Nucleus accumbens (tissue), 56 donors: ENCODE data around the gene VSX1.

Experiments
- DNase-seq, 56 donors: peaks; one replicate each; lab custom pipeline; 2025; lab: John Stamatoyannopoulos, UW

The VSX1 gene

DNA sequence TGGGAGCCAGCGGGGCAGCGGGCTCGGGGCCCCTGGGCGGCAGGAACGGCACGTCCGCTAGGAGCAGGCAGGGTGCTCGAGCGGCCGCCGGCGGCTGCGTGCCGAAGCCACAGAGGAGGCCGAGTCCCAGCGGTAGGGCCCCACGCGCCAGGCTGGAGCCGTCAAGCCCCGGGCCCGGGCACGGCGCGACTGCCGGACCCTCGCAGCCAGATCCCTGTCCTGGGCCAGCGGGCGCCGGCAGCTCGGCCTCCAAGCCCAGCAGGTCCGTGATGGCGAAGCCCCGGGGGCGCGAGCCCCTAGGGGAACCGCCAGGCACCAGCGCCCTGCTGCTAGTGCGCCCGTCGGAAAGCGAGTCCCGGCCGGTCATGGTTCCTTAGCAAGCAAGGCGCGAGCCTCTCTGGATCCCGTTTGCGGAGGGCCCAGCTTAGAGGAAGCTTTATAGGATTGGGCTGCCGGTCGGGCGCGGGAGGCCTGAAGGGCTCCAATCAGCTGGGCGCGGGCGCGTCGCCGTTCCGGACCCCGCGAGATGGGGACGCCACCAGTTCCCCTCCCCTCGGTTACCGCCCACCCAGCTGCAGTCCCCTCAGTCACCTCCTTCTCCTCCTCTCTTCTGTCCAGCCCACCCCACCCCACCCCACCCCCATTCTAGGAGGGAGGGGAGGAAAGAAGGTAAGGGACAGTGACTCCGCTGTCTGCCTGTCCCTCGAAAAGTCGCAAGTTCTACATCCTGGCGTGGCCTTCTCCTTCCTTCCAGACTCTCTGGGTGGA is at the start of gene VSX1:
Gene VSX1 (minus strand): TSS at position 412 of the 768 bp plus-strand sequence. CDS start 45 bp downstream, at position 367.
- DNase-seq: no peak

DNA sequence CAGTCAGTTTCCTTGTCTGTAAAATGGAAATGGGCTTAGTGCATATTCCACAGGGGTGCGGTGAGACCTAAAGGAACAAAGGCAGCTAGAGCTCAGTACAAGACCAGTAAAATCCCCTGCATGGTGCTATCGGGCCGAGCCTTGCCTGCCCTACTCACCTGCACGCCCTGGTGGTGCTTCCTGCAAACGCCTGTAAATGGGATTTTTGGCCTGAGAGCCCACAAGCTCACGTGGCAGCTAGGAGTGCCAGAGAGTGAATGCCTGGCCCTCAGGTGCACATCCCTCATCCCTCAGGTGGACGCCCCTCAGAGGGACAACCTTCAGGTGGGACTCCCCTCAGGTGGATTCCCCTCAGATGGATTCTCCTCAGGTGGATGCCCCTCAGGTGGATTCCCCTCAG is 48.0 kb upstream of the VSX1 start:
- no peak for DNase-seq

DNA sequence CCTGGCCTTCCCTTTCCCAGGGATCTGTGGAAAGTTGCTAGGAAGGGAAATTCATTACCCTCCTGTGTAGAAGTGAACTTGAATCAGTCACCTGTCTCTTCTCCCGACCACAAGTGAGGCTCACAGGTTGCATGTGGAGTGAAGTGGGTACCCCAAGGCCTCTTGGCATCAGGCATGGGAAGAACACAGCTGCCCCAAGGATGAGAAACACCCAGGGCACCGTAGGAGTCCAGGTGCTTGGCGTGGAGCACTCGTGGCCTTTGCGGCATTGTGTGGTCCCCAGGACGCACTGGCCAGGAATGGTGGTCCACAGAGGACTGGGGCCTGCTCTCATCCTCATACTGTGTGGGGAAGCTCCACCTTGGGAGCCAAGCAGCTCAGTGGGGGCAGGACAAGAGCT is 47.5 kb upstream of the VSX1 start:
- no peak for DNase-seq

DNA sequence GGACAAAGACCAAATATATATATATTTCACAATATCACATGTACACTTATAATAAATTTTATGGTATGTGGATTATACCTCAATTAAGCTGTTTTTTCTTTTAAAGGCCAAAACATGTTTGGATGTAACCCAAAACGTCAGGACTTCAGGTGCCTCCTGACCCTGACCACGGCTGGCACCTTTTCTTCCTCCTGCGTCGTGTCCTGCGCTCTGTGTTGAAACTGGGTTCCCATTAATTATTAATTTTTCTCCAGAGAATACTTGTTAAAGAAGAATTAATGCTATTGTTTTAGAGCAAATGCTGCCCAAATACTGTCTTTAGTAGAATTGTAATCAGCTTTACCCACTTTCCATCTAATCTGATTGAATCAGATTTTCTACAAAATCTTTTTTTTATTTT is 46.7 kb upstream of the VSX1 start:
- DNase-seq: no peak

DNA sequence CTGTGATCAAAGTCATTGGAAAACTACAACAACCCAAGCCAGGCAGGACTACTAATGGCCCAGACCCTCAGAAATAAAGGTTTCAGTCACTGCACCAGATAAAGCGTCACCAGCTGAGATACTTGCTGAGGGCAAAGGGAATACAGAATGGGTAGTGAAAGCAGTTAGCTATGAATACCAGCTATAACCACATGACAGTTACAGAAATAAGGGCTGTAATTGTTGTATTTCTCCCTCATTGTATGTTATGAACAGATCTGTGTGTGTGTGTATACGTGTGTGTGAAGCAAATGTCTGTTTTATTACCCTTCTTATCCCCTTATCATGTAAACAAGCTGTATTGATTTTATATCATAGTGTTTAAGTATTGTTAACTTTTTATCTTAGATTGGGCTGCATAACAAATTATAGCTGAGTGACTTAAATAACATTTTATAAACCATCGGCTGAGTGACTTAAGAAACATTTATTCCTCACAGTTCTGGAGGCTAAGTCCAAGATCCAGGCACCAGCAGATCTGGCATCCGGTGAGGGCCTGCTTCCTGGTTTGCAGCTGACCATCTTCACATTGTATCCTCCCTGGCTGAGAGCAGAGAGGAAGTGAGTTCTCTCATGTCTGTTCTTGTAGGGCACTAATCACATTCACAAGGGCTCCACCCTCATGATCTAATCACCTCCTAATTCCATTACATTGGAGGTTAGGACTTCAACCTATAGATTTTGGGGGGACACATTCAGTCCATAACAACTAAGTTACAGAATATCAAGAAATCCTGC is 46.0 kb upstream of the VSX1 start:
- DNase-seq: no peak

DNA sequence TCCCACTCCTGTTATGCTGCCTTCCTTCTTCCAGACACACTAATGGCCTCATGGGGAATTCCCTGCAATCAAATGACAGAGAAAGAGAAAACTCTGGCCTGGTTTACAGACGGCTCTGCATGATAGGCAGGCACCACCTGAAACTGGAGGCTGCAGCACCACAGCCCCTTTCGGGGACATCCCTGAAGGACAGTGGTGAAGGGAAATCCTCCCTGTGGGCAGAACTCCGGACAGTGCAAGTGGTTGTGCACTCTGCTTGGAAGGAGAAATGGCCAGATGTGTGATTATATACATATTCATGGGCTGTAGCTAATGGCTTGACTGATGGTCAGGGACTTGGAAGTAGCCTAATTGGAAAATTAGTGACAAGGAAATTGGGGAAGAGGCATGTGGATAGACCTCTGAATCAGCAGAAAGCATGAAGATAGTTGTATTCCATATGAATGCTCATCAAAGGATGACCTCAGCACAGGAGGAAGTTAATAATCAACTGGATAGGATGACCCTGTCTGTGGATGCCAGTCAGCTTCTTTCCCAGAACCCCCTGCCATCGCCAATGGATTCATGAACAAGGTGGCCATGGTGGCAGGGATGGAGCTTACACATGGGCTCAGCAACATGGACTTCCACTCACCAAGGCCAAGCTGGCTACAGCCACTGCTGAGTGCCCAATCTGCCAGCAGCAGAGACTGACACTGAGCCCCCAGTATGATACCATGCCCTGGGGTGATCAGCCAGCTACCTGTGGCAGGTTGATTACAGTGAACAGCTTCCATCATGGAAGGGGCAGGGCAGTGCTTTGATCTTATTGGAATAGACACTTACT is 44.5 kb upstream of the VSX1 start:
- no peak for DNase-seq

DNA sequence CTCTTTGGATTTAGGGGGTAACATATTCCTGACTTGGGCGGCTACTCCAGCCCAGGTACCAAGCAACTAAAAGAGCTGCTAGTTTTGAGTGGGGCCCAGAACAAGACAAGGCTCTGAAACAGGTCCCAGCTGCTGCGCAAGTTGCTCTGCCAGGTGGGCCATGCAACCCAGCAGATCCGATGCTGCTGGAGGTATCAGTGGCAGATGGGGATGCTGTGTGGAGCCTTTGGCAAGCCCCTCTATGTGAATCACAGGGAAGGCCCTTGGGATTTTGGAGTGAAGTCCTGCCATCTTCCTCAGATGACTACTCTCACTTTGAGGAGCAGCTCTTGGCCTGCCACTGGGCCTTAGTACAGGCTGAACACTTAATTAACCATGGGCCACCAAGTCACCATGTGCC is 43.7 kb upstream of the VSX1 start:
- no peak for DNase-seq

DNA sequence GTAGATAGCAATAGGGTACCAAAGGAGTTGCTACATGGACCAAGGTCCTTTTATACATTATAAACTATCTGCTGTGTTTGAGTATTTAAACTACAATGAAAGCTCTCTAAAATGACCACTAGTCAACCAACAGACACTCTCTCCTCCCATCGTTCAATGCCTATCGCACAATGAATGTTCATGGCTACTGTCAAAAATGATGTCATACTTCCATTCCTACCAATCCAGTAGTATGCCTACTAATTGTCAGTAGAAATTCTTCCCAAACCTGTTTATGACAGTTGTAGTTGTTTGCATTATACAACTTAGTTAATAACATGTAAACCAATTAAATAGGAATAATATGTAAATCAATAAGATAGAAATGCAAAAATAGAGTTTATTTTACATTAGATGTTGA is 39.0 kb upstream of the VSX1 start:
- DNase-seq: no peak

DNA sequence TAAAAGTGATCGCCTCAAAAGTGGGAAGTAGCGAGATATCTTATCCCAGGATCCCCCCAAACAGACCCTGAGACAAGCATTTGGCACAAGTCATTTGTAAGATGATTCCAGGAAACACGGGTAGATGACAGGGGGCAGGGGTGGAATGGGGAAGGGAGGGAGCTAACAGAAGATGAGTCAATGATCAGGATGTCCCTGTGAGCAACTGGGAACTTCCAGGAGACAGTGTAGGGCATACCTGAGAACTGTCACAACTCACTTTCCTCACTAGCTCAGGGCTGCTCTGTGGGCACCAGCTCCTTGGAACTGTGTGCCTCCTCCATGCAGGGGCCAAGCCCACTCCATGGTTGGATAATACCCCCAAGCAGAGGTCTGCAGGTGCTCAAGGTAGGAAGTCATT is 38.5 kb upstream of the VSX1 start:
- no peak for DNase-seq

DNA sequence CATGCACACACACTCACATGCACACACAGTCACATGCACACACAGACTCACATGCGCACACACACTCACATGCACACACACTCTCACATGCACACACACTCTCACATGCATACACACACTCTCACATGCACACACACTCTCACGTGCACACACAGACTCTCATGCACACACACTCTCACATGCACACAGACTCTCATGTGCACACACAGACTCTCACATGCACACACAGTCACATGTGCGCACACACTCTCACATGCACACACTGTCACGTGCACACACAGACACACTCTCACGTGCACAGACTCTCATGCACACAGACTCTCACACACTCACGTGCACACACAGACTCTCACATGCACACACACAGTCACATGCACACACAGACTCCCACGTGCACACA is 36.6 kb upstream of the VSX1 start:
- no peak for DNase-seq

DNA sequence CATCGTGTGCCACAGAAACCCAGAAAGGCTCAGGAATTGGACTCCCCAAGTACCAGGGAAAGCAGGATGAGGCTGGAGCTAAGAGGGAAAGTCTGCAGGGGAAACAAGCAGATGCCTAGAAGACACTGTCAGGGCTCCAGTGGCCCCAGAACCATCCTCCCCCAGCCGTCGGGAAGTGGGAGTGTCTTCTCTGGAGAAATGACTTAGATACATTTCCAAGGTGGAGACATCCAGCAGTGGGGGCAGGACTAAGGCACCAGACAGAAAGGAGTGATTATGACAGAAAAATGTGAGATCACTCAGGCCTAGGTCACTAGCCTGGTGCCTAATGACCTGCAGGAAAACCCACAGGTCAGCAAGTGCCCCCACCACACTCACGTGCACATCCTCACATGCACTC is 36.0 kb upstream of the VSX1 start:
- DNase-seq: no peak

DNA sequence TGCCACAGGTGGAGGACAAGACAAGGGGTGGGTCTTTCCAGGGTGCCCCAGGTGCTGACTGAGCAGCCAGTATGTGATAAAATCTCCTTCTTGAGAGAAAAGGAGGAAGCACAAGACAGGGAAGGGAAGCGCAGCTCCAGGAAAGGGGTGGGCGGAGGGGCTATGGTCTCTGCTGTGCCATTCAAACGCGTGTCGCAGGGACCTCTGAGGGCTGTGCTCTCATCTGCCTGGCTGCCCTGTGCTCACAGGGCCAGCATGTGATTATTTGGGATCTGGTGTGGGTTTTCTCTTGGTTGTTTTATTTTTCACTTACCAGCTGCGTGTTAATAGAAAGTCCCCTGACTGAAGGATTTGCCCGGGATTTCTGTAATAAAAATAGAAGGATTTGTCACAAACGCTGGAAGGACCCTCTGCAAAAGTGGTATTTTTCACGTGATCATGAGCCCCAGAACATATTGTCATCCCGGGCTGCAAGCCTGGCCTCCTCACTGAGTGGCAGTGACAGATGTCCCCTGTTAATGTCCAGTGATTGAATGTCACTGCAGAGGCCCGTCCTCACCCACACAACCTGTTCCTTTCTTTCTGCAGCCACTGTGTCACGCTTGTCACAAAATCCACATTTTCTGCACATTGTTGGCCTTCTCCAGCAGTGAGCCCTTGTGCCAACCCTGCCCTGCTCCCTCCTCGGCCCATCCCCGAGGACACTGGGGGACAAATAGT is 35.0 kb upstream of the VSX1 start:
- DNase-seq: no peak

DNA sequence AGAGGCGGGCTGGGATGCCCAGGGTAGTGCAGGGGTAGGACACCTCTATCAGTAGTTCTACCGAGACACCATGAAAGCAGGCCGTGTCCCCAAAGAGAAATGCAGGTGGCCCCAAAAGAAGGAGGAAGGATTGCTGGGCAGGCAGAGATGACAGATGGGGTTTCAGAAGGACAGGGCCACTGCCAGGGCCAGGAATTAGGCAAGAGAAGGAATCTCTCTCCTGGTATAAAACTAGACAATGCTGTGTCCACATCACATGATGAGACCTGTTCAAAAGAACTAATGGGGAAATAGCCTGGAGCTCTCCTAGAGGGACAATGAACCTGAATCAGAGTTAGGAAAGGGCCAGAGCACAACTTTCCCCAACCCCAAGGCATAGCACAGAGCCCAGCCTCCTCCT is 21.6 kb upstream of the VSX1 start:
- no peak for DNase-seq

DNA sequence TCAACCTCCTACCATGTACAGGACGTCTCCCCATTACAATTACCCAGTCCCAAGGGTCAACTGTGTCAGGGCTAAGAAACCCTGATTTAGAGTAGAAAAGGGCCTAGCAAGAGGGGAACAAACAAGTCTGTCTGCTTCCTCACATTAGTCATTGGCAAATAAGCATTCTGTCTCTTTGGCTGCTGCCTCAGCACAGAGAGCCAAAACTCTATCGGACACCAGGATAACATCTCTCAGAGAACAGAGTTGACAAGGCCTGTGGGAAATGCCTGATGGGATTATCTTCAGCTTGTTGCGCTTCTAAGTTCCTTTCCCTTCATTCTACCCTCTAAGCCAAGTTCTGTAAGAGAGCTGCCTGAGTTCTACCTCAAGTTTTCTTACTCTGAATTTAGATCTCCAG is 19.0 kb upstream of the VSX1 start:
- DNase-seq: no peak

DNA sequence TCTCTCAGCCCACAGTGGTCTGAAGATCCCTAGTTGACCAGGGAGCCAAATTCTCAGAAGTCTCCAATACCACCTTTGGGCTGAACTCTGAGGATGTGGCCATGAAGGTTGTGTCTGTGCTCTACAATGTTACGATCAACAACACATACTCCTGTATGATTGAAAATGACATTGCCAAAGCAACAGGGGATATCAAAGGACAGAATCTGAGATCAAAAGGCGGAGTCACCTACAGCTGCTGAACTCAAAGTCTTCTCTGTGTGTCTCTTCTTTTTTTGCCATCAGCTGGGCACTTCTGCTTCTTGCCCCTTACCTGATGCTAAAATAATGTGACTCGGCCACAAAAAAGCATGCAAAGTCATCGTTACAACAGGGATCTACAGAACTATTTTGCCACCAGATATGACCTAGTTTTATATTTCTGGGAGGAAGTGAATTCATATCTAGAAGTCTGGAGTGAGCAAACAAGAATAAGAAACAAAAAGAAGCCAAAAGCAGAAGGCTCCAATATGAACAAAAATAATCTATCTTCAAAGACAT is 17.7 kb upstream of the VSX1 start:
- no peak for DNase-seq

DNA sequence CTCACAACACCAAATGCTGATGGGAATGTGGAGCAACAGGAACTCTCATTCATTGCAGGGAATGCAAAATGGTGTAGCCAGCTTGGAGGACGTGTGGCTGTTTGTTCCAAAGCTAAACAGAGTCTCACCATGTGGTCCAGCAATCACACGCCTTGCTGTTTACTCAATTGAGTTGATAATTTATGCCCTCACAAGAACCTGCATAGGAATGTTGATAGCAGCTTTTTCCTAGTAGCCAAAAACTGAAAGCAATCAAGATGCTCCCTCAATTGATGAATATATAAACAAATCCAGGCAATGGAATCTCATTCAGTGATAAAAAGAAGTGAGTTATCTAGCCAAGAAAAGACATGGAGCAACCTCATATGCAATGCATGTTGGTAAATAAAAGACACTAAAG is 15.6 kb upstream of the VSX1 start:
- no peak for DNase-seq

DNA sequence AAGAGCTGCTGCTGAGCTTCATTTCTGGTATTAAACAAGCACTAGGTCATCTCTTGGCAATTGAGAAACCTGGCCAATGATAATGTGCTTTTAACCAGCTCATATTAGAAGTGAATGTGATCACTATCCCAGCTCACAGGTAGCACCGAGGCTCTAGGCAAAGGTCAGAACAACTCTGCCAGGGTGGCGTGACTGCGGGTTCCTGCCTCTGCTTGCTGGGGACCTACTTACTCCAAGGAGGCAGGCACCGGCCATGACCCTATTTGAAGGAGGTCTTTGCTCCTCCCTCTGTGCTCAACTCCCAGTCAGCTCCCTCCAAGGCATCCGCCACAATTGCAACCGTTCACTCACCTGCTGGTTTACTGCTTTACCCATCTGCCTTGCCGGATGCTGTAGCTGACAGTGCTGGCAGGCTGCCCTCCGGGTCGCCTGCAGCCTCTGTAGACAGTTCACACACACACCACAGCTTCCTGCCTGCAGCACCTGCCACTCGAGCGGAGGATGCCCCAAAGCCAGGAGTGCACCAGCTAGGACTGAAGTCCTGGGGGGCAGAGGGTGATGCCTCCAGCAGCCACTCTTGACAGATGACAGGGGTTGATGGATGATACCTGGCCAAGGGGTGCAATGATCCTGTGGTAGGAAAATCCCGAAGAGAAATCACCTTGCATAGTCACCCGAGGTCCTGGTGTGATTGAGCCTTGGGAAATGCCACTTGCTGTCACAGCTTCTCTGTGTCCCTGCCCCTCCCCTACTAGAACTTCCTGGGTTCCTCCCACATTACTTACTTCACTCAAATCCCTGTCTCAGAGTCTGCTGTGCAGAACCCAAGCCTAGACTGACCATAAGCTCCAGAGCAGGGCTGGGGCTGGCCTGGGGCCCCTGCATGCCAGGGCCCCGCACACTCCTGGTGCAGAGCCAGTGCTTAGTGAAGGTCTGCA is 8.8 kb upstream of the VSX1 start:
- no peak for DNase-seq

DNA sequence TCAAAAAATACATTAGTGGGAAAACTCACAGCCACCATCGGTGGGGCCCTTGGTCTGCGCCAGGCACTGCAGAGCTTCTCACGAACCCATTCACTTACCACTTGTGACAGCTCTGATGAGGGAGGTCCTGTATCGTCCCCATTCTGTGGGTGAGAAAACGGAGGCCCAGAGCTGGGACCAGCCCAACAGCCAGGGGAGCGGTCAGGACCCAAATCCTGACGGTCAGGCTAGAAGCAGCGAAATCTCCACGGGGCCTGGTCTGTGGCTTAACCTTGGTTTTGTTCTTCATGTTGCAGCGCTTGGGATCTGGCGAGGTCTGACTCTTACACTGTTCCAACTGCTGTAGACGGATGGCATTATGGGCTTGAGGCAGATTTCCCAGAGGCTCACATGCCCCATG is 7.7 kb upstream of the VSX1 start:
- DNase-seq: no peak

DNA sequence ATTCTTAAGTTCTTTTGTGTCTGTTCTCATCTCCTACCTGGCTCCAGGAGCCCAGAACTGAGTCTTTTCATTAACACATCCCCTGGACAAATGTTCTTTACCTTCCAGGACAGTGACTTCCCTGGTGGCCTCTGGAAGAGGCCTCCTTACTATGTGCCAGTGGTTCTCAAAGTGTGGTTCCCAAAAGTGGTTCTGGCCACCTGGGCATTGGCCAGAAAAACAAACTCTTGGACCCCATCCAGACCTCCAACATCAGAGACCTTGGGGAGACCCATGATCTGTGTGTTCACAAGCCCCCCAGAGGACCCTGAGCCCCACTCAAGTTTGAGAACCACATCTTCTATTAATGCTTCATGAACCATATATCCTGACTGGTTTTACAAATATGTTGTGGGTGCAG is 7.2 kb upstream of the VSX1 start:
- no peak for DNase-seq
